H1 (cell line): ENCODE results near the gene RPTN. TPM values are rescaled to one million over a fixed set of nuclear protein-coding genes. Genes with fewer than 3 reads are reported as not detected.

Experiments
- CTCF ChIA-PET: fragments of 300-600 bp; sonication (Branson Sonifier 250); formaldehyde crosslinking; loops from one replicate; lab custom pipeline; 2021; ENCODE audit not compliant: partially characterized antibody; lab: Charles Lee
- POLR2A ChIA-PET: fragments of 300-600 bp; sonication (Branson Sonifier 250); formaldehyde crosslinking; loops from one replicate; lab custom pipeline; 2021; ENCODE audit warnings: inconsistent platforms; ENCODE audit not compliant: partially characterized antibody; lab: Charles Lee
- DNase-seq, 2 experiments: peaks; one replicate each; pipeline versions ENCODE4 v3.0.0 to v3.0.0-alpha.2; 2010 to 2022; ENCODE audit warnings: low spot score in 2 of 2, low read depth in 1 of 2, mixed read lengths in 1 of 2
- FAIRE-seq: peaks from 2 replicates; lab custom pipeline; 2011; peaks lifted over from hg19 to GRCh38; lab: Jason Lieb, UNC
- H2AFZ ChIP-seq: 2 replicates; pipeline ENCODE4 v1.8.1; 2012; ENCODE audit warnings: low read length, inconsistent platforms
- H2AK5ac ChIP-seq: 2 replicates; pipeline ENCODE4 v1.6.1; 2013; ENCODE audit warnings: low read depth, low read length
- H2BK120ac ChIP-seq: replicated peaks from 2 replicates; pipeline ENCODE3; 2013; ENCODE audit warnings: low read depth, low read length, inconsistent platforms
- H2BK12ac ChIP-seq: 2 replicates; pipeline ENCODE4 v1.6.1; 2013; ENCODE audit warnings: low read depth, low read length
- H2BK15ac ChIP-seq: 2 replicates; pipeline ENCODE4 v1.6.1; 2013; ENCODE audit warnings: low read length
- H2BK20ac ChIP-seq: 2 replicates; pipeline ENCODE4 v1.6.1; 2013; ENCODE audit warnings: low read length
- H2BK5ac ChIP-seq: 2 replicates; pipeline ENCODE4 v1.6.1; 2013; ENCODE audit warnings: low read depth, low read length
- H3K14ac ChIP-seq: 2 replicates; pipeline ENCODE4 v1.6.1; 2013; ENCODE audit warnings: inconsistent platforms; ENCODE audit not compliant: insufficient read length
- H3K18ac ChIP-seq: 2 replicates; pipeline ENCODE4 v1.6.1; 2013; ENCODE audit warnings: low read length; ENCODE audit errors: extremely low read depth
- H3K23ac ChIP-seq: 2 replicates; pipeline ENCODE4 v1.6.1; 2013; ENCODE audit warnings: inconsistent platforms; ENCODE audit not compliant: insufficient read length
- H3K23me2 ChIP-seq: 2 replicates; pipeline ENCODE4 v1.6.1; 2013; ENCODE audit warnings: low read depth, low read length
- H3K27ac ChIP-seq: 2 replicates; pipeline ENCODE4 v1.6.1; 2011; ENCODE audit warnings: low read depth, low read length, inconsistent platforms
- H3K27me3 ChIP-seq, 4 experiments: replicated peaks in 1 of 4; 1 replicate in 1 of 4; 2 replicates in 3 of 4; pipeline versions ENCODE4 v1.6.1 to v1.8.1; 2011 to 2013; ENCODE audit warnings: low read length in 3 of 4, mild to moderate bottlenecking in 3 of 4, inconsistent platforms in 2 of 4, mixed read lengths in 2 of 4, moderate library complexity in 1 of 4; ENCODE audit not compliant: control insufficient read depth in 3 of 4, insufficient read depth in 3 of 4; ENCODE audit errors: extremely low read depth in 1 of 4
- H3K36me3 ChIP-seq, 4 experiments: 2 replicates each; pipeline versions ENCODE4 v1.6.1 to v1.8.1; 2011 to 2013; ENCODE audit warnings: mild to moderate bottlenecking in 4 of 4, low read length in 3 of 4, moderate library complexity in 2 of 4, control low read depth in 1 of 4, inconsistent platforms in 1 of 4; ENCODE audit not compliant: insufficient read depth in 4 of 4, control insufficient read depth in 2 of 4
- H3K4ac ChIP-seq: replicated peaks from 2 replicates; pipeline ENCODE3; 2013; ENCODE audit warnings: low read length, low read depth, mixed read lengths, inconsistent platforms; ENCODE audit not compliant: insufficient read length
- H3K4me1 ChIP-seq, 4 experiments: replicated peaks in 1 of 4; 1 replicate in 1 of 4; 2 replicates in 3 of 4; pipeline versions ENCODE4 v1.6.1 to v1.8.1; 2011 to 2013; ENCODE audit warnings: low read length in 3 of 4, inconsistent platforms in 2 of 4, mixed read lengths in 1 of 4; ENCODE audit not compliant: insufficient read depth in 4 of 4, control insufficient read depth in 3 of 4
- H3K4me2 ChIP-seq, 2 experiments: 2 replicates each; pipeline versions ENCODE4 v1.6.1 to v1.8.1; 2011 to 2013; ENCODE audit warnings: low read depth in 2 of 2, low read length in 2 of 2, control low read depth in 1 of 2, inconsistent platforms in 1 of 2, mild to moderate bottlenecking in 1 of 2; ENCODE audit not compliant: insufficient read depth in 1 of 2
- H3K4me3 ChIP-seq, 4 experiments: fragments of 200-600, 300-600 bp in 1 of 4; sonication (generic), shearing (Covaris generic), sonication (Bioruptor Twin) in 1 of 4; 2 replicates each; pipeline versions ENCODE4 v1.5.1 to v1.8.1; 2011 to 2016; ENCODE audit warnings: low read length in 4 of 4, low read depth in 3 of 4, control low read depth in 2 of 4, inconsistent platforms in 2 of 4, mild to moderate bottlenecking in 2 of 4, mixed read lengths in 1 of 4, moderate library complexity in 1 of 4; ENCODE audit not compliant: insufficient read depth in 2 of 4; ENCODE audit errors: extremely low read depth in 1 of 4
- H3K56ac ChIP-seq: replicated peaks from 2 replicates; pipeline ENCODE3; 2013; ENCODE audit warnings: low read depth, mild to moderate bottlenecking, mixed read lengths, low read length, inconsistent platforms; ENCODE audit not compliant: insufficient read length
- H3K79me1 ChIP-seq: 2 replicates; pipeline ENCODE4 v1.6.1; 2013; ENCODE audit warnings: low read depth, low read length, control low read depth
- H3K79me2 ChIP-seq, 2 experiments: 2 replicates each; pipeline versions ENCODE4 v1.6.1 to v1.8.1; 2012 to 2013; ENCODE audit warnings: low read length in 2 of 2, mild to moderate bottlenecking in 2 of 2, inconsistent platforms in 1 of 2; ENCODE audit not compliant: insufficient read depth in 2 of 2, control insufficient read depth in 1 of 2
- H3K9ac ChIP-seq, 4 experiments: replicated peaks in 1 of 4; 1 replicate in 1 of 4; 2 replicates in 3 of 4; pipeline versions ENCODE4 v1.6.1 to v1.8.1; 2011 to 2013; ENCODE audit warnings: low read depth in 3 of 4, low read length in 3 of 4, control low read depth in 2 of 4, mild to moderate bottlenecking in 2 of 4, moderate library complexity in 2 of 4, inconsistent platforms in 1 of 4; ENCODE audit errors: extremely low read depth in 1 of 4
- H3K9me3 ChIP-seq, 2 experiments: 2 replicates each; pipeline versions ENCODE4 v1.6.1 to v1.8.1; 2012 to 2013; ENCODE audit warnings: mild to moderate bottlenecking in 2 of 2, moderate library complexity in 2 of 2, control low read depth in 1 of 2, inconsistent platforms in 1 of 2, low read depth in 1 of 2, low read length in 1 of 2, mixed read lengths in 1 of 2; ENCODE audit not compliant: insufficient read depth in 2 of 2
- H4K20me1 ChIP-seq, 2 experiments: replicated peaks in 1 of 2; 2 replicates each; pipeline versions ENCODE3 to v1.8.1; 2011 to 2013; ENCODE audit warnings: inconsistent platforms in 2 of 2, low read length in 2 of 2, mild to moderate bottlenecking in 1 of 2; ENCODE audit not compliant: insufficient read depth in 2 of 2, control insufficient read depth in 1 of 2
- H4K5ac ChIP-seq: 2 replicates; pipeline ENCODE4 v1.6.1; 2013; ENCODE audit warnings: low read length, low read depth, mixed read lengths, inconsistent platforms; ENCODE audit not compliant: insufficient read length
- H4K8ac ChIP-seq: 2 replicates; pipeline ENCODE4 v1.8.0; 2013; ENCODE audit warnings: mild to moderate bottlenecking, moderate library complexity, low read length, inconsistent platforms; ENCODE audit not compliant: insufficient read depth; ENCODE audit errors: extremely low read depth
- H4K91ac ChIP-seq: replicated peaks from 2 replicates; pipeline ENCODE3; 2013; ENCODE audit warnings: low read length, mixed read lengths, inconsistent platforms; ENCODE audit not compliant: insufficient read length
- RFX5 ChIP-seq: IDR thresholded peaks from 2 replicates; pipeline ENCODE4 v1.6.1; 2011; ENCODE audit warnings: low read depth, low read length, improper control_type of control experiment, borderline replicate concordance
- TAF1 ChIP-seq: IDR thresholded peaks from 2 replicates; pipeline ENCODE4 v1.6.1; 2011; ENCODE audit warnings: mild to moderate bottlenecking, low read depth, low read length
- YY1 ChIP-seq: IDR thresholded peaks from 2 replicates; pipeline ENCODE4 v1.6.1; 2011; ENCODE audit warnings: low read depth, mild to moderate bottlenecking, low read length
- WGBS, 2 experiments: shearing (Covaris generic) in 1 of 2; methylation state at CpG; one replicate each; pipeline versions ENCODE4 v1.1.6 to v1.1.7; 2013 to 2015; ENCODE audit warnings: low lambda C conversion rate in 2 of 2, mixed read lengths in 2 of 2, inconsistent platforms in 1 of 2, low coverage in 1 of 2, missing lambda C conversion rate in 1 of 2; ENCODE audit not compliant: insufficient replicate concordance in 2 of 2, insufficient coverage in 1 of 2, insufficient read length in 1 of 2; ENCODE audit errors: extremely low coverage in 1 of 2, missing lambda C conversion rate in 1 of 2; 5-methylcytosine and 5-hydroxymethylcytosine counted together
- polyA plus RNA-seq, 7 experiments: library from polyadenylated mRNA; depleted of rRNA in 3 of 7; stranded (reverse) in 5 of 7; unstranded in 2 of 7; fragments of >200 nt in 5 of 7; fragments of 200-250 nt in 2 of 7; gene quantifications; 1 replicate in 5 of 7; 2 replicates in 1 of 7; 4 replicates in 1 of 7; pipeline versions ENCODE4 v1.2.1 to v1.2.3, GENCODE V29; 2011 to 2013; ENCODE audit warnings: missing spikeins in 2 of 7, mixed read lengths in 2 of 7
- total RNA-seq: library from RNA; stranded (reverse); fragmentation: NEBNext Ultra II Directional; extraction: Animal tissue kit (Norgen Biotek cat#: 25700); gene quantifications from 2 replicates; pipeline ENCODE4 v1.2.1, GENCODE V29; 2021
- TF ChIP-seq, protein P1 (sequence below): IDR thresholded peaks from 2 replicates; pipeline ENCODE4 v1.6.1; 2011; ENCODE audit warnings: low read length, improper control_type of control experiment

The RPTN gene
- total and polyA plus RNA-seq, 2 of the 8 experiments (the other 6 are each of a cell fraction or from before 2014, with no cell fraction given), result not detected

DNA sequence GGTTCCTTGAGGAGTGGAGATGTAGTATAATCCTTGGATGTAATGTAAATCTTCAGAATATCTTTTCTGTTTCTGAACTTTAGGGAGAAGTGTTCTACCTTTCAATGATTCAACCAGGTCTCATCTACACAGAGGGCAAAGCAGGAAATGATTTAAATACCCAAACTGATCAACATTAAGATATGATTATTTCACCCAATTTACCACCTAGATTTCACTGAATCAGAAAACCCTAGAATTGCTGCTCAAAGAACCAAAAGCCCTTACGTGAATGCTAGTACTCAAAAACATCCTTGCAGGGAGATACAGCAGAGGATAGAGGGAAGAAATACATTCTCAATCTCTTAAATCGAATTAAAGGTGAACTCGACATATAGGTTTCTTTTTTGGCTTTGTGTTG lies 5.0 kb downstream of the RPTN start:
- no peak overlapping the region for H3K4ac ChIP-seq
- POLR2A ChIA-PET, result no interaction called here
- no peaks in the 10 kb centered on the region for H3K4me1 ChIP-seq
- no peak overlapping the region for H2AK5ac ChIP-seq
- H2AFZ ChIP-seq, result no peak overlapping the region
- no peaks in the 10 kb centered on the region for H3K79me1 ChIP-seq
- H2BK5ac ChIP-seq, result no peak overlapping the region
- no peak overlapping the region for H2BK12ac ChIP-seq
- no peak overlapping the region for H3K23ac ChIP-seq
- no peak overlapping the region for H4K8ac ChIP-seq
- H4K5ac ChIP-seq, result no peak overlapping the region
- CTCF ChIA-PET, result no interaction called here
- H2BK20ac ChIP-seq, result no peak overlapping the region
- TF ChIP-seq RFX5, result no peak
- no peak for TF ChIP-seq YY1
- TF ChIP-seq, protein P1, sequence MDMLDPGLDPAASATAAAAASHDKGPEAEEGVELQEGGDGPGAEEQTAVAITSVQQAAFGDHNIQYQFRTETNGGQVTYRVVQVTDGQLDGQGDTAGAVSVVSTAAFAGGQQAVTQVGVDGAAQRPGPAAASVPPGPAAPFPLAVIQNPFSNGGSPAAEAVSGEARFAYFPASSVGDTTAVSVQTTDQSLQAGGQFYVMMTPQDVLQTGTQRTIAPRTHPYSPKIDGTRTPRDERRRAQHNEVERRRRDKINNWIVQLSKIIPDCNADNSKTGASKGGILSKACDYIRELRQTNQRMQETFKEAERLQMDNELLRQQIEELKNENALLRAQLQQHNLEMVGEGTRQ, result no peak
- no peak for TF ChIP-seq TAF1
- H4K91ac ChIP-seq, result no peak overlapping the region
- H2BK15ac ChIP-seq, result no peak overlapping the region
- no peaks in the 10 kb centered on the region for H3K36me3 ChIP-seq
- H3K4me3 ChIP-seq, result no peak overlapping the region
- no peak overlapping the region for H3K18ac ChIP-seq
- no peak overlapping the region for H3K4me2 ChIP-seq
- no peaks in the 10 kb centered on the region for H3K27me3 ChIP-seq
- no peak overlapping the region for H3K27ac ChIP-seq
- no peak overlapping the region for H3K56ac ChIP-seq
- DNase-seq, result no peak
- 68% methylated on average over 3 of the region's 3 CpGs; no CpG with 5 or more reads in 1 of the 2 experiments for WGBS, 2 experiments
- peaks cover 65 to 79% of the 10 kb centered on the region in 2 experiments for H3K9me3 ChIP-seq
- H3K23me2 ChIP-seq, result no peaks in the 10 kb centered on the region
- no peaks in the 10 kb centered on the region for H4K20me1 ChIP-seq
- H3K79me2 ChIP-seq, result no peaks in the 10 kb centered on the region
- no peak overlapping the region for H2BK120ac ChIP-seq
- no peak for FAIRE-seq
- no peak overlapping the region for H3K9ac ChIP-seq
- H3K14ac ChIP-seq, result no peak overlapping the region
